HL-60 (cell line): Measurements from ENCODE around the gene PDIA4.

ENCODE experiments used
- DNase-seq, 2 experiments: peaks; one replicate each; pipeline ENCODE4 v3.0.0-alpha.2; 2010 to 2020; ENCODE audit warnings: low read depth in 1 of 2, low spot score in 1 of 2
- H3K27ac ChIP-seq: fragments of 250-450 bp; sonication (Bioruptor Pico); replicated peaks from 2 replicates; pipeline ENCODE4 v1.5.1; 2020; ENCODE audit warnings: mild to moderate bottlenecking, moderate library complexity
- H3K27me3 ChIP-seq: fragments of 250-450 bp; sonication (Bioruptor Pico); 2 replicates; pipeline ENCODE4 v1.5.1; 2021; ENCODE audit warnings: mild to moderate bottlenecking, moderate library complexity; ENCODE audit not compliant: insufficient read depth, poor library complexity, severe bottlenecking
- H3K4me3 ChIP-seq: replicated peaks from 2 replicates; pipeline ENCODE4 v1.5.1; 2011; ENCODE audit warnings: mild to moderate bottlenecking, control low read depth, low read length; ENCODE audit not compliant: insufficient read depth
- GABPA ChIP-seq: IDR thresholded peaks from 2 replicates; pipeline ENCODE4 v1.6.1; 2012; ENCODE audit warnings: low read depth
- POLR2AphosphoS5 ChIP-seq: IDR thresholded peaks from 2 replicates; pipeline ENCODE4 v1.6.1; 2012; ENCODE audit warnings: low read depth
- SPI1 ChIP-seq: IDR thresholded peaks from 2 replicates; pipeline ENCODE4 v1.6.1; 2012; ENCODE audit warnings: low read depth, mild to moderate bottlenecking, borderline replicate concordance
- TF ChIP-seq, protein P1 (sequence below): IDR thresholded peaks from 2 replicates; pipeline ENCODE4 v1.6.1; 2012; ENCODE audit warnings: low read depth; ENCODE audit not compliant: insufficient replicate concordance
- TF ChIP-seq, protein P2 (sequence below): IDR thresholded peaks from one replicate; pipeline ENCODE4 v1.5.1; 2011; ENCODE audit warnings: low read length, control low read depth, inconsistent platforms; ENCODE audit not compliant: insufficient read depth

The PDIA4 gene

DNA sequence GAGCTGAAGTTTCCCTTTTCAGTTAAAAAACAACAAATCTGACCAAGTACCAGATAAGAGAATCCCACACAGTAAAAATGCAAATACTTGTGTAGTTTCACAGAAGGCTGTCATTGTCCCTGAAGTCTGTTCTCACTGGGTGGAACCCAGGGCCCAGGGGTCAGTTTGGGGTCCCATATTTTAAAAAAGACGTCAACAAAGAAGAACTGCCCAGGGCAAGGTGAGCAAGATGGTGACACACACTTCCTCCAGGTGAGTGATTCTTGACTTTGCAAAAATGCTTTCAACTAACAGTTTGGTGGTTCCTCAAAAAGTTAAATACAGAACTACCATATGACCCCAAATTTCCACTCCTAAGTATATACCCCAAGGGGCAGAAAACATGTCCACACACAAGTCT, 36.8 kb downstream of the PDIA4 start:
- DNase-seq = no peak
- TF ChIP-seq, protein P1, sequence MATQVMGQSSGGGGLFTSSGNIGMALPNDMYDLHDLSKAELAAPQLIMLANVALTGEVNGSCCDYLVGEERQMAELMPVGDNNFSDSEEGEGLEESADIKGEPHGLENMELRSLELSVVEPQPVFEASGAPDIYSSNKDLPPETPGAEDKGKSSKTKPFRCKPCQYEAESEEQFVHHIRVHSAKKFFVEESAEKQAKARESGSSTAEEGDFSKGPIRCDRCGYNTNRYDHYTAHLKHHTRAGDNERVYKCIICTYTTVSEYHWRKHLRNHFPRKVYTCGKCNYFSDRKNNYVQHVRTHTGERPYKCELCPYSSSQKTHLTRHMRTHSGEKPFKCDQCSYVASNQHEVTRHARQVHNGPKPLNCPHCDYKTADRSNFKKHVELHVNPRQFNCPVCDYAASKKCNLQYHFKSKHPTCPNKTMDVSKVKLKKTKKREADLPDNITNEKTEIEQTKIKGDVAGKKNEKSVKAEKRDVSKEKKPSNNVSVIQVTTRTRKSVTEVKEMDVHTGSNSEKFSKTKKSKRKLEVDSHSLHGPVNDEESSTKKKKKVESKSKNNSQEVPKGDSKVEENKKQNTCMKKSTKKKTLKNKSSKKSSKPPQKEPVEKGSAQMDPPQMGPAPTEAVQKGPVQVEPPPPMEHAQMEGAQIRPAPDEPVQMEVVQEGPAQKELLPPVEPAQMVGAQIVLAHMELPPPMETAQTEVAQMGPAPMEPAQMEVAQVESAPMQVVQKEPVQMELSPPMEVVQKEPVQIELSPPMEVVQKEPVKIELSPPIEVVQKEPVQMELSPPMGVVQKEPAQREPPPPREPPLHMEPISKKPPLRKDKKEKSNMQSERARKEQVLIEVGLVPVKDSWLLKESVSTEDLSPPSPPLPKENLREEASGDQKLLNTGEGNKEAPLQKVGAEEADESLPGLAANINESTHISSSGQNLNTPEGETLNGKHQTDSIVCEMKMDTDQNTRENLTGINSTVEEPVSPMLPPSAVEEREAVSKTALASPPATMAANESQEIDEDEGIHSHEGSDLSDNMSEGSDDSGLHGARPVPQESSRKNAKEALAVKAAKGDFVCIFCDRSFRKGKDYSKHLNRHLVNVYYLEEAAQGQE = no peak
- no peak for TF ChIP-seq POLR2AphosphoS5
- TF ChIP-seq, protein P2, sequence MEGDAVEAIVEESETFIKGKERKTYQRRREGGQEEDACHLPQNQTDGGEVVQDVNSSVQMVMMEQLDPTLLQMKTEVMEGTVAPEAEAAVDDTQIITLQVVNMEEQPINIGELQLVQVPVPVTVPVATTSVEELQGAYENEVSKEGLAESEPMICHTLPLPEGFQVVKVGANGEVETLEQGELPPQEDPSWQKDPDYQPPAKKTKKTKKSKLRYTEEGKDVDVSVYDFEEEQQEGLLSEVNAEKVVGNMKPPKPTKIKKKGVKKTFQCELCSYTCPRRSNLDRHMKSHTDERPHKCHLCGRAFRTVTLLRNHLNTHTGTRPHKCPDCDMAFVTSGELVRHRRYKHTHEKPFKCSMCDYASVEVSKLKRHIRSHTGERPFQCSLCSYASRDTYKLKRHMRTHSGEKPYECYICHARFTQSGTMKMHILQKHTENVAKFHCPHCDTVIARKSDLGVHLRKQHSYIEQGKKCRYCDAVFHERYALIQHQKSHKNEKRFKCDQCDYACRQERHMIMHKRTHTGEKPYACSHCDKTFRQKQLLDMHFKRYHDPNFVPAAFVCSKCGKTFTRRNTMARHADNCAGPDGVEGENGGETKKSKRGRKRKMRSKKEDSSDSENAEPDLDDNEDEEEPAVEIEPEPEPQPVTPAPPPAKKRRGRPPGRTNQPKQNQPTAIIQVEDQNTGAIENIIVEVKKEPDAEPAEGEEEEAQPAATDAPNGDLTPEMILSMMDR = no peak
- no peak for TF ChIP-seq GABPA
- TF ChIP-seq SPI1 = no peak
- H3K27me3 ChIP-seq = no peaks in the 10 kb centered on the region
- H3K4me3 ChIP-seq = no peak overlapping the region
- no peak overlapping the region for H3K27ac ChIP-seq

DNA sequence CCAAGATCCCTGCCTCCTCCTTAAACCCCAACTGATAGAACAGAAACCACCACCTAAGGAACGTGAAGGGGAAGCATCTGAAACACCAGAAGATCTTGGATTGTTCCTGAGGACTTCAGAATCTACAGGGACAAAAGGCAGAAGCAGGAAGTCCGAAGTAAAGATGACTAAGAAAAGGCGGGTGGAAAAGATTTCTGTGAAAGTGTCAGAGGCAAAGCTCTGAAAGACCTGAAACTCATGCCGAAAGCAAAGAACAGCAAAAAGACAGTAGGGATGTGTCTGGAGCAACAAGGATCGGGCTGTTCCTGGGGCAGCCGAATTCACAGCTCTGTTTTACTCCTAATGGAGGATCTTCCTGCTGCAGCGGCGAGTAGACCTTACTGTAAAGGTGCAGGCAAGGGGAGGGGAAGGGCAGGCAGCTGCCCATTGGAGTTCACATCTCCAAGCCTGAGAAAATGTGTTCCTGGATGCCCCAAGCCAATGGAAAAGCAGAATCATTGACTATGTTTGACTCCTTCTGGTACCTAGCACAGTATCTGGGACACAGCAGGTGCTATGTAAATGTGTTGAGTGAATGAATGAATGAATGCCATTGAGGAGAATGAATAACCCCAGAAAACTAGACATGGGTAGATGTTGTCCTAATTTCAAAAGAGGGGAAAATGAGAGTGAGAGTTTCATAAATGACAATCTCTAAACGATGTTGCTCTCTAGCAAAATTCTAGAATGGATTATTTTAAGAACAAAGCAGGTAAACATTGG, 40.4 kb downstream of the PDIA4 start:
- no peak for TF ChIP-seq GABPA
- TF ChIP-seq, protein P1 = no peak
- TF ChIP-seq POLR2AphosphoS5 = no peak
- TF ChIP-seq, protein P2 = no peak
- TF ChIP-seq SPI1 = no peak
- no peak for DNase-seq
- peak overlapping the region; percentile 84 for H3K27ac ChIP-seq
- H3K4me3 ChIP-seq = peak overlapping the region; percentile 90
- no peaks in the 10 kb centered on the region for H3K27me3 ChIP-seq

DNA sequence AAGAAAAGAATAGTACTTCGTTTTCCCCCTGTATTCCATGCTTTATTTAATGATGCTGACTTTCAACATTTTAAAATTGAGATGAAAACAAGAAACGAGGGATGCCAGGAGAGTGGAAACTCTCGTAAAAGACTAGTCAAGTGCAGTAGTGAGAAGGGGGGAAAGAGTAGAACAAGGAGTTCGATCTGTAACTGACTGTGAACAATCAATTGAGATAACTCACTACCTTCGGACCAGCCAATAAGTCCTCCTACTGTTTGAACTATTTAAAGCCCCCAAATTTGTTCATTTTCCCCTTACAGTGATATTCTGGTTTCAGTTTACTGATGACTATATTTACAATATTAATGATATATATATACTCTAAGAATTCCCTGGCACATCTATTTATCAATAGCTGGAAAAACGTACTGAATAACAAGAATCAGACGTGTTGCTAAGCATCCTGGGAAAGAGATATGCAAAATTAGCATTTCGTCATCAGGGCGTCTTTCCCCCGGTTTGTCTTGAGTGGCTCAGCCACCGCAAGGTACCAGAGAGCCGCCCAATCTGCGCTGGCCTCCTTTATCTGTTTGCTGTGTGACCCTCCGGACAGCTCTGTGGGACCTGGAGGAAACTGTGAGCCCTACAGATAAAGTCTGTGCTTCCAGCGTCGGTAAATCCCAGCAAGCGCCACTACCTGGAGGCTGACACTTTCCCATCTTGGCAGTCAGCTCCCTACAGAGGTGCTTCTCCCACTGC, 41.1 kb downstream of the PDIA4 start:
- H3K27ac ChIP-seq = peak overlapping the region; percentile 84
- DNase-seq = peak; percentile 89 to 91
- no peaks in the 10 kb centered on the region for H3K27me3 ChIP-seq
- TF ChIP-seq POLR2AphosphoS5 (no peak), SPI1 (no peak)
- TF ChIP-seq, protein P1 = no peak
- peak overlapping the region; percentile 90 for H3K4me3 ChIP-seq
